ENCODE measurements around the gene SND1.

- no peak for TF ChIP-seq TAF1 (IDR thresholded peaks at IDR 0.05; ENCODE audit: borderline replicate concordance, low read depth, low read length)
- TF ChIP-seq POLR2A (IDR thresholded peaks at IDR 0.05; ENCODE audit: low read depth, low read length) = no peak
These were observed 433.1 kb downstream of the SND1 start for GRCh38 chr7:128084896-128085608.

All from GM12892 (cell line).